Adrenal gland (tissue), 12 donors: ENCODE data around the gene ZGLP1. TPM values are rescaled to one million over a fixed set of nuclear protein-coding genes. Genes with fewer than 3 reads are reported as not detected.

ENCODE experiments used
- DNase-seq, 7 donors: peaks; one replicate each; pipeline ENCODE4 v3.0.0-alpha.2; 2019 to 2020
- H3K27ac ChIP-seq, 5 donors: fragments of 200-600 bp; sonication (generic) in 4 of 5; 1 replicate in 3 of 5; 2 replicates in 2 of 5; pipeline versions ENCODE4 v1.5.1 to v1.8.0; 2016 to 2020; ENCODE audit warnings: mild to moderate bottlenecking in 1 of 5
- H3K27me3 ChIP-seq: fragments of 200-600 bp; 2 replicates; pipeline ENCODE4 v1.8.0; 2021
- H3K36me3 ChIP-seq, 2 donors: fragments of 200-600 bp; replicated peaks in 1 of 2; 1 replicate in 1 of 2; 2 replicates in 1 of 2; pipeline versions ENCODE4 v1.5.1 to v1.8.0; 2018 to 2022
- H3K4me1 ChIP-seq, 2 donors: fragments of 200-600 bp; replicated peaks in 1 of 2; 1 replicate in 1 of 2; 2 replicates in 1 of 2; pipeline versions ENCODE4 v1.5.1 to v1.8.0; 2018 to 2021
- H3K4me3 ChIP-seq, 4 donors: fragments of 200-600 bp; sonication (generic) in 3 of 4; one replicate each; pipeline ENCODE4 v1.5.1; 2016 to 2018
- H3K9me3 ChIP-seq, 3 donors: fragments of 200-600 bp; sonication (generic) in 1 of 3; replicated peaks in 1 of 3; 1 replicate in 2 of 3; 2 replicates in 1 of 3; pipeline versions ENCODE4 v1.5.1 to v1.8.0; 2016 to 2021
- CTCF ChIP-seq, 6 experiments: fragments of 450-650 bp in 4 of 6; fragments of 200-600 bp in 2 of 6; sonication (generic) in 1 of 6; IDR thresholded peaks; 1 replicate in 5 of 6; 2 replicates in 1 of 6; pipeline versions ENCODE4 v1.5.1 to v1.8.0; 2016 to 2021; ENCODE audit warnings: antibody characterized with exemption in 6 of 6, mild to moderate bottlenecking in 2 of 6, moderate library complexity in 1 of 6
- POLR2A ChIP-seq, 2 donors: fragments of 450-650 bp; IDR thresholded peaks; one replicate each; pipeline ENCODE4 v1.6.1; 2017; ENCODE audit warnings: antibody characterized with exemption in 2 of 2, mild to moderate bottlenecking in 2 of 2, moderate library complexity in 1 of 2
- WGBS, 4 donors: extraction: QIAGEN DNeasy Blood & Tissue Kit in 2 of 4; methylation state at CpG; one replicate each; pipeline versions ENCODE4 v1.1.5 to v1.1.7; 2013 to 2017; 5-methylcytosine and 5-hydroxymethylcytosine counted together
- intact Hi-C, 2 donors: fragments of 100-400 bp; cut with DNase I; formaldehyde crosslinking; loops; one replicate each; pipeline versions ENCODE4 v1.14.1 to v1.15.0; 2022 to 2023
- polyA plus RNA-seq, 3 donors: library from polyadenylated mRNA; stranded (reverse); fragments of 200-250 nt in 2 of 3; fragments of 350-450 nt in 1 of 3; fragmentation: Illumina TruSeq in 1 of 3; extraction: RNeasy Lipid Tissue Mini Kit (QIAGEN cat#74804) in 1 of 3; gene quantifications; one replicate each; pipeline ENCODE4 v1.2.3, GENCODE V29; 2013 to 2014
- total RNA-seq, 9 donors: library from RNA; depleted of rRNA in 4 of 9; stranded (reverse); fragments of >200 nt in 4 of 9; fragments of 120-200 nt in 1 of 9; fragmentation: NEBNext Ultra II Directional in 1 of 9; extraction: Animal tissue kit (Norgen Biotek cat#: 25700) in 1 of 9; gene quantifications; one replicate each; pipeline versions ENCODE4 v1.1.0 to v1.2.4, GENCODE V29; 2013 to 2023
- donor health status: healthy with polysubstance abuse.
- donor health status: Bipolar disorder and iron deficiency.
- donor health status: DM: yes; HTN: yes; CAD: no.
- donor health status: DM: no; HTN: no; CAD: no.
- donor health status: DM: no; HTN: no; CAD: no.
- donor health status: DM: yes; HTN: yes; CAD: no.

The ZGLP1 gene
- total and polyA plus RNA-seq, 12 donors: 0.48 to 38.8 (median 2.8) TPM; not detected in 2

- H3K27ac ChIP-seq: no peak overlapping the region
- H3K36me3 ChIP-seq: no peaks in the 10 kb centered on the region
- H3K27me3 ChIP-seq: peaks cover 80% of the 10 kb centered on the region
- peak overlapping the region in 1 of 4 donors; percentile 39 for H3K4me3 ChIP-seq
- peaks cover 31 to 65% of the 10 kb centered on the region in 2 donors for H3K4me1 ChIP-seq
- no peak for TF ChIP-seq CTCF (IDR thresholded peaks at IDR 0.05)
- no peak for TF ChIP-seq POLR2A (IDR thresholded peaks at IDR 0.05)
- H3K9me3 ChIP-seq: no peaks in the 10 kb centered on the region
- WGBS, 4 donors: 2 to 4% (median 3%) methylated on average over 18 to 49 of the region's 49 CpGs
- intact Hi-C loops: no loop called here
- DNase-seq: no peak
Measured at GRCh38 chr19:10291554-10292205, 17.9 kb downstream of the ZGLP1 start.

GRCh38 chr19:10290876-10291553 lies 18.6 kb downstream of the ZGLP1 start:
- peak in 2 of 7 donors; percentile 43 to 45 for DNase-seq
- Histone ChIP-seq H3K27me3 (peaks cover 74% of the 10 kb centered on the region), H3K4me3 (peak overlapping the region in 1 of 4 donors; percentile 39), H3K27ac (no peak overlapping the region), H3K9me3 (no peaks in the 10 kb centered on the region), H3K4me1 (peaks cover 34 to 71% of the 10 kb centered on the region in 2 donors), H3K36me3 (peaks cover 0 to under 1% of the 10 kb centered on the region in 2 donors)
- WGBS, 4 donors: 1 to 3% (median 2%) methylated on average over 6 to 57 of the region's 57 CpGs
- intact Hi-C loops: no loop called here
- no peak for TF ChIP-seq CTCF (IDR thresholded peaks at IDR 0.05)
- no peak for TF ChIP-seq POLR2A (IDR thresholded peaks at IDR 0.05)

GRCh38 chr19:10290357-10290875 lies 19.2 kb downstream of the ZGLP1 start:
- 2 to 4% (median 2%) methylated on average over 19 to 30 of the region's 30 CpGs for WGBS, 4 donors
- intact Hi-C loops: no loop called here
- Histone ChIP-seq H3K4me1 (peaks cover 35 to 67% of the 10 kb centered on the region in 2 donors), H3K4me3 (no peak overlapping the region), H3K27me3 (peaks cover 68% of the 10 kb centered on the region), H3K27ac (no peak overlapping the region), H3K9me3 (no peaks in the 10 kb centered on the region), H3K36me3 (peaks cover 0 to 6% of the 10 kb centered on the region in 2 donors)
- no peak for DNase-seq
- TF ChIP-seq POLR2A (IDR thresholded peaks at IDR 0.05): no peak
- no peak for TF ChIP-seq CTCF (IDR thresholded peaks at IDR 0.05)

- Histone ChIP-seq H3K27ac (no peak within 1 kb of the TSS), H3K4me1 (peaks cover 35 to 62% of the 10 kb centered on the region in 2 donors), H3K36me3 (peaks cover 0 to 11% of the 10 kb centered on the region in 2 donors), H3K27me3 (peaks cover 62% of the 10 kb centered on the region), H3K9me3 (no peaks in the 10 kb centered on the region), H3K4me3 (peak within 1 kb of the TSS in 1 of 4 donors; percentile 39)
- intact Hi-C loops: no loop called here
- TF ChIP-seq CTCF (IDR thresholded peaks at IDR 0.05): no peak
- TF ChIP-seq POLR2A (IDR thresholded peaks at IDR 0.05): no peak
- 1 to 4% (median 2%) methylated on average over 12 to 45 of the region's 45 CpGs for WGBS, 4 donors
- no peak for DNase-seq
Measured at GRCh38 chr19:10289836-10290356, 19.7 kb downstream of the ZGLP1 start, which contains the start of gene ICAM5. TSS of gene ICAM5 (plus strand) at chr19:10289952. CDS start at chr19:10290044, 92 bp downstream.
